ENCODE results near the gene ADORA1.

- TF ChIP-seq RCOR1 (IDR thresholded peaks at IDR 0.05; ENCODE audit: insufficient replicate concordance, low read length) (no peak), RAD21 (IDR thresholded peaks at IDR 0.05; ENCODE audit: low read length) (no peak), NFE2L2 (IDR thresholded peaks at IDR 0.05; ENCODE audit: low read depth, low read length) (no peak), POLR2A (IDR thresholded peaks at IDR 0.05; ENCODE audit: low read depth, low read length) (no peak), SMC3 (IDR thresholded peaks at IDR 0.05; ENCODE audit: low read depth, low read length) (no peak)
- TF ChIP-seq, protein P1, sequence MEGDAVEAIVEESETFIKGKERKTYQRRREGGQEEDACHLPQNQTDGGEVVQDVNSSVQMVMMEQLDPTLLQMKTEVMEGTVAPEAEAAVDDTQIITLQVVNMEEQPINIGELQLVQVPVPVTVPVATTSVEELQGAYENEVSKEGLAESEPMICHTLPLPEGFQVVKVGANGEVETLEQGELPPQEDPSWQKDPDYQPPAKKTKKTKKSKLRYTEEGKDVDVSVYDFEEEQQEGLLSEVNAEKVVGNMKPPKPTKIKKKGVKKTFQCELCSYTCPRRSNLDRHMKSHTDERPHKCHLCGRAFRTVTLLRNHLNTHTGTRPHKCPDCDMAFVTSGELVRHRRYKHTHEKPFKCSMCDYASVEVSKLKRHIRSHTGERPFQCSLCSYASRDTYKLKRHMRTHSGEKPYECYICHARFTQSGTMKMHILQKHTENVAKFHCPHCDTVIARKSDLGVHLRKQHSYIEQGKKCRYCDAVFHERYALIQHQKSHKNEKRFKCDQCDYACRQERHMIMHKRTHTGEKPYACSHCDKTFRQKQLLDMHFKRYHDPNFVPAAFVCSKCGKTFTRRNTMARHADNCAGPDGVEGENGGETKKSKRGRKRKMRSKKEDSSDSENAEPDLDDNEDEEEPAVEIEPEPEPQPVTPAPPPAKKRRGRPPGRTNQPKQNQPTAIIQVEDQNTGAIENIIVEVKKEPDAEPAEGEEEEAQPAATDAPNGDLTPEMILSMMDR (conservative IDR thresholded peaks at IDR 0.05; ENCODE audit: low read depth, low read length): no peak
These were observed 38.3 kb downstream of the ADORA1 start for GRCh38 chr1:203165800-203166161.

Data from IMR-90 (cell line).